ENCODE measurements around the gene BCL2L2.

DNA sequence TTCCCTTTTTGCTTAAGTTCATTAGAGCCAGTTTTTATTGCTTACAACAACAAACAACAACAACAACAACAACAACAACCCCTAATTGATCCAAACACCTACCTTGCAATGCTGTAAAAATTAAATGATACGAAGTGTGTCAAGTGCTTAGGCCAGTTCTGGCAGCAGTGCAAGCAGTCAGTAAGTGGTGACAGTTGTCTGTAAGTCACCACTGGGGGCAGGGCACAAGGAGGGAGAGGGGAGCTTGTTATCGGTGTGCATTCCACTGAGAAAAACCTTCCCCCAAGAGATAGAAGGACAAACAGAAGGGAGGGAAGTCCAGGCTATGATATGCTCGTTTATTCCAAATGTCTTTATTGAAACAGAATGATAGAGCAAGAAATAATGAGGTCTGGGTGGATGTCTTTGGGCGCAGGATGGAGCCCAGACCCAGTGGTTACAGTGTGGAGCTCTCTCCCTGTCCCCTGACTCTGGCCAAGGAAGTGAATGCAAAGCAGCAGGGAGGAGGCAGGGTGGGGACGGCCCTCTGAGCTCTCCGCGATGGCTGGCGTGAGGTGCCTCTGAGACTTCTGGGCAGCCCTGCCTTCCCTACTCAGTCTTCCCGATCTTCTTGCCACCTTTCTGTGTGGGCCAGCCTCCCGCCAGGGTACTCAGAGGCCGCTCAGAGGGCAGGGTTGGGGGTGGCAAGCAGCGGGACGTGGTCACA lies 39.5 kb downstream of the BCL2L2 start:
- TF ChIP-seq, protein P1, sequence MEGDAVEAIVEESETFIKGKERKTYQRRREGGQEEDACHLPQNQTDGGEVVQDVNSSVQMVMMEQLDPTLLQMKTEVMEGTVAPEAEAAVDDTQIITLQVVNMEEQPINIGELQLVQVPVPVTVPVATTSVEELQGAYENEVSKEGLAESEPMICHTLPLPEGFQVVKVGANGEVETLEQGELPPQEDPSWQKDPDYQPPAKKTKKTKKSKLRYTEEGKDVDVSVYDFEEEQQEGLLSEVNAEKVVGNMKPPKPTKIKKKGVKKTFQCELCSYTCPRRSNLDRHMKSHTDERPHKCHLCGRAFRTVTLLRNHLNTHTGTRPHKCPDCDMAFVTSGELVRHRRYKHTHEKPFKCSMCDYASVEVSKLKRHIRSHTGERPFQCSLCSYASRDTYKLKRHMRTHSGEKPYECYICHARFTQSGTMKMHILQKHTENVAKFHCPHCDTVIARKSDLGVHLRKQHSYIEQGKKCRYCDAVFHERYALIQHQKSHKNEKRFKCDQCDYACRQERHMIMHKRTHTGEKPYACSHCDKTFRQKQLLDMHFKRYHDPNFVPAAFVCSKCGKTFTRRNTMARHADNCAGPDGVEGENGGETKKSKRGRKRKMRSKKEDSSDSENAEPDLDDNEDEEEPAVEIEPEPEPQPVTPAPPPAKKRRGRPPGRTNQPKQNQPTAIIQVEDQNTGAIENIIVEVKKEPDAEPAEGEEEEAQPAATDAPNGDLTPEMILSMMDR (optimal IDR thresholded peaks at IDR 0.05 in 1 of 3, IDR thresholded peaks at IDR 0.05 in 1 of 3, conservative IDR thresholded peaks at IDR 0.05 in 1 of 3; ENCODE audit: extremely low read depth in 1 of 3, insufficient read depth in 2 of 3, low read length in 3 of 3), result no peak
- TF ChIP-seq EZH2 (IDR thresholded peaks at IDR 0.05; ENCODE audit: low read length), result no peak

Data from keratinocyte (primary cell).